SU-DHL-6 (cell line): ENCODE results near the gene TMEM11.
A peak's percentile ranks its signal among the peaks of the same experiment; 100 is the strongest.

Experiments used
- H2AFZ ChIP-seq: fragments of 200-600 bp; sonication (generic); 2 replicates; pipeline ENCODE4 v1.6.1; 2014; ENCODE audit warnings: low read depth, mild to moderate bottlenecking, moderate library complexity, mixed read lengths, antibody characterized with exemption, low read length; ENCODE audit not compliant: severe bottlenecking
- H3F3A ChIP-seq: fragments of 200-600 bp; shearing (Covaris generic); 2 replicates; pipeline ENCODE4 v1.6.0; 2016; ENCODE audit warnings: antibody characterized with exemption, mild to moderate bottlenecking; ENCODE audit not compliant: insufficient read depth
- H3K27ac ChIP-seq: fragments of 200-600 bp; sonication (generic); 2 replicates; pipeline ENCODE4 v1.5.1; 2016; ENCODE audit warnings: low read depth, mild to moderate bottlenecking, low read length, moderate library complexity, mixed read lengths
- H3K27me3 ChIP-seq: fragments of 200-600 bp; sonication (generic), shearing (Covaris generic); 2 replicates; pipeline ENCODE4 v1.6.0; 2014; ENCODE audit warnings: mild to moderate bottlenecking, low read length
- H3K36me3 ChIP-seq: fragments of 200-600 bp; sonication (generic); 2 replicates; pipeline ENCODE4 v1.6.1; 2014; ENCODE audit warnings: mild to moderate bottlenecking, low read length, mixed read lengths
- H3K4me2 ChIP-seq: fragments of 300-600, 200-600 bp; shearing (Covaris generic), sonication (generic); 2 replicates; pipeline ENCODE4 v1.6.0; 2014; ENCODE audit warnings: low read length, low read depth, mild to moderate bottlenecking; ENCODE audit not compliant: poor library complexity, severe bottlenecking
- H3K4me3 ChIP-seq: fragments of 200-600 bp; sonication (generic); 2 replicates; pipeline ENCODE4 v1.5.1; 2014; ENCODE audit warnings: antibody characterized with exemption, low read length, mild to moderate bottlenecking, mixed read lengths; ENCODE audit not compliant: insufficient read depth, poor library complexity, severe bottlenecking
- H3K79me2 ChIP-seq: fragments of 200-600 bp; sonication (generic); 2 replicates; pipeline ENCODE4 v1.6.1; 2014; ENCODE audit warnings: mild to moderate bottlenecking, low read length, moderate library complexity; ENCODE audit not compliant: insufficient read depth
- H3K9ac ChIP-seq: fragments of 200-600 bp; sonication (generic); 2 replicates; pipeline ENCODE4 v1.7.0; 2014; ENCODE audit warnings: mild to moderate bottlenecking, low read length
- H3K9me2 ChIP-seq: fragments of 200-600 bp; sonication (generic); replicated peaks from 2 replicates; pipeline ENCODE4 v1.6.1; 2014; ENCODE audit warnings: low read length; ENCODE audit not compliant: insufficient read depth
- H3K9me3 ChIP-seq: fragments of 200-600 bp; sonication (generic); 2 replicates; pipeline ENCODE4 v1.6.1; 2014; ENCODE audit warnings: low read length, mixed read lengths; ENCODE audit not compliant: insufficient read depth
- H4K20me1 ChIP-seq: fragments of 200-600 bp; sonication (generic); 2 replicates; pipeline ENCODE4 v1.6.1; 2014; ENCODE audit warnings: low read depth, mild to moderate bottlenecking, antibody characterized with exemption, low read length, moderate library complexity, mixed read lengths
- CTCF ChIP-seq: fragments of 200-600 bp; sonication (generic); IDR thresholded peaks from one replicate; pipeline ENCODE4 v1.5.1; 2017; ENCODE audit warnings: antibody characterized with exemption, mild to moderate bottlenecking, low read length, moderate library complexity; ENCODE audit not compliant: insufficient read depth, poor library complexity, severe bottlenecking
- EZH2phosphoT487 ChIP-seq: fragments of 200-600 bp; sonication (generic), shearing (Covaris generic); conservative IDR thresholded peaks from 2 replicates; pipeline ENCODE4 v1.6.1; 2018; ENCODE audit warnings: mild to moderate bottlenecking, antibody characterized with exemption, low read length, moderate library complexity, mixed read lengths

Gene TMEM11

GRCh38 chr17:21252289-21252795 lies 38.4 kb upstream of the TMEM11 start:
- Histone ChIP-seq H3K9me3 (no peaks in the 10 kb centered on the region), H3K27me3 (no peaks in the 10 kb centered on the region), H3F3A (no peaks in the 10 kb centered on the region), H4K20me1 (no peaks in the 10 kb centered on the region), H3K9me2 (no peaks in the 10 kb centered on the region), H3K27ac (no peak overlapping the region), H3K36me3 (no peaks in the 10 kb centered on the region), H2AFZ (no peak overlapping the region), H3K9ac (no peak overlapping the region), H3K4me2 (peak overlapping the region; percentile 71), H3K4me3 (peak overlapping the region; percentile 34), H3K79me2 (no peaks in the 10 kb centered on the region)
- TF ChIP-seq CTCF (no peak), EZH2phosphoT487 (no peak)

- no peak overlapping the region for H3K27ac ChIP-seq
- H3K4me3 ChIP-seq = no peak overlapping the region
- H2AFZ ChIP-seq = no peak overlapping the region
- no peak overlapping the region for H3K4me2 ChIP-seq
- no peaks in the 10 kb centered on the region for H3K36me3 ChIP-seq
- H3K9ac ChIP-seq = no peak overlapping the region
- no peaks in the 10 kb centered on the region for H3K9me2 ChIP-seq
- no peaks in the 10 kb centered on the region for H4K20me1 ChIP-seq
- no peaks in the 10 kb centered on the region for H3K9me3 ChIP-seq
- no peaks in the 10 kb centered on the region for H3F3A ChIP-seq
- H3K27me3 ChIP-seq = no peaks in the 10 kb centered on the region
- no peaks in the 10 kb centered on the region for H3K79me2 ChIP-seq
- TF ChIP-seq CTCF (no peak), EZH2phosphoT487 (no peak)
Measured at GRCh38 chr17:21251337-21252010, 37.5 kb upstream of the TMEM11 start.

GRCh38 chr17:21250854-21251253 lies 36.9 kb upstream of the TMEM11 start:
- H3K9me3 ChIP-seq = no peaks in the 10 kb centered on the region
- no peak overlapping the region for H3K9ac ChIP-seq
- TF ChIP-seq CTCF (no peak), EZH2phosphoT487 (no peak)
- H3K79me2 ChIP-seq = no peaks in the 10 kb centered on the region
- no peaks in the 10 kb centered on the region for H3K9me2 ChIP-seq
- no peaks in the 10 kb centered on the region for H4K20me1 ChIP-seq
- no peak overlapping the region for H3K27ac ChIP-seq
- no peaks in the 10 kb centered on the region for H3K36me3 ChIP-seq
- H3K4me2 ChIP-seq = no peak overlapping the region
- H3K4me3 ChIP-seq = no peak overlapping the region
- H3F3A ChIP-seq = no peaks in the 10 kb centered on the region
- no peaks in the 10 kb centered on the region for H3K27me3 ChIP-seq
- no peak overlapping the region for H2AFZ ChIP-seq
